ENCODE data around the gene HOXA10.

DNA sequence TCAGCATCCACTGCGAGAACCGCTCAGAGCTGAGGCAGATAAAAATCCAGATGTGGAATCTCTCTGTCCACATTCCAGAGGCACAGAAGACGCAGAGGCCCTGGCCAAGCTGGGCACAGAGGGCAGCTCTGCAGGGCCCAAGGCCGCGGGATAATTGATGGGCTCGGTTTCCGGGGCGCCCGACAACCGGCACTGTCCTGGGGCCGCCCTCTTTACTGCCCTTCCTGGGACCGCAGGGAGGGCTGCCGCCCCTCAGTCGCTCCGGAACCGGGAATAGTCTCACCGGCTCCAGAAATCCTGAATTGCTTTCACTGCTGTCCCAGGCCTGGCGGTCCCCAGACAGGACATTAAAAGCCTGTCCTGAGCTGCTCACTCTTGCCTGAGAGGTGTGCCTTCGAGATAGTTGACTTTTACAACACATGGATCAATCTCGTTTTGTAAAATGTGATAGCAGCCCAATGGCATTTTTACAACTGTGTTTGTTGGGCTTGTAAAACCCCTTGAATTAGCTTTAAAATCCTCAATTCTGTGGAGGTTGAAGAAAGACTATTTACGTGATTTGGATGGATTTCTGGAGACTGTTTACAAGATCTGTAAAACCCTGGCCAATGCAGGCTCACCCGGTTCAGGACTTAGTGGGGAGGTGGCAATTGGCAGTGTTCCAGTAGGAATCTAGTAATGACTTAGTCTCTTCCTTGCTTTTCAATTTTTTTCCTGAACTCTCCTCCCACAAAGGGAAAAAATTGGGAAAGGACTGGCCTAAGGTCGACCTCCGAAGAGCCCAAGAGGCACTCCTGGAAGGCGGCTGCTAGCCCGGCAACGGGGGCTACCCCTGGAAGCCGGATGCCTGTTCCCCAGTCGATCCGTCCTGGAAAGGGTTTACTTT is 25.1 kb downstream of the HOXA10 start:
- TF ChIP-seq POLR2AphosphoS5 (IDR thresholded peaks at IDR 0.05; ENCODE audit: low read depth, low read length) (no peak), TAF1 (IDR thresholded peaks at IDR 0.05; ENCODE audit: borderline replicate concordance, insufficient read depth, low read length) (no peak)
